ENCODE results near the gene MTUS2.

MTUS2 gene

DNA sequence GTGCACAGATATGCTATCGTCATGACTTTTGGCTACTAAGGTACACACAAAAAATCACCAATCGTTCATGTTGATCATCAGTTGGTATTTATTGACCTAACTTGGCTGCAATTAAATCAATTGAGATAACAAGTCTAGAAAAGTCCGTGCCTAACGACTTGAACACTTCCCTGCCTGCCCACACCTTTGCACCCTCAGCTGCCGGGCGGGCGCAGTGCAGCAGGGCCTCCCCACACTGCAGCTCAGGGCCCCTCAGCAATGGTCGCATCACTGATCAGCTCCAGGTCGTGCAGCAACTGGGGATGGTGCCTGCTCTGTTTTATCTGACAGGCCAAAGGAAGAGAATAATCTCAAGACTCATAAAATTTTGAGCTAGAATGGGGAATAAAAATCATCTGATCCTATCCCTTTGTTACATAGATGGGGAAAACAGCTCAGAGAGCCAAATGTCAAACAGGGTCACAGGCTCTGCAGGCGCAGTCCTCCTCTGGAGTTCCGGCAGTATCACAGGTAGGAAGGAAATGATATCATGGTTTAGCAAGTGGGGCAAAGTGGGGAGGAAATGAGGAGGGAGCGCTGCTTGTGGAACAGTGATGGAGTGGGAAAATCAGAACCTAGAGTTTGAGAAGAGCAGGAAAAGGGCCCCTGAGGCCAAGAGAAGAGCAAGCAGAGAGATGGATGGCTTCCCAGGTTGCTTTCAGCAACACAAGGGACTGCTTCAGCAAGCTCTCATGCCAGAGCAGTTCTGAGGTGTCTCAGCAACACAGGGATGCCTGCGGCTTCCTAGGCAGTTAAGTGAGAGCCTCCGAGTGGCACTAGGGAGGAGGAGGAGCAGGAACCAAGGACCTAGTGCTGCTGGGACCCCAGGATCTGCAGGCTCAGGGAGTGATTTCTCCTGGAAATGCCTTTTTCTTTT is 717.9 kb downstream of the MTUS2 start:
- no peak for DNase-seq

- DNase-seq, result no peak
These were observed 718.5 kb downstream of the MTUS2 start for GRCh38 chr13:29538652-29539040.

DNA sequence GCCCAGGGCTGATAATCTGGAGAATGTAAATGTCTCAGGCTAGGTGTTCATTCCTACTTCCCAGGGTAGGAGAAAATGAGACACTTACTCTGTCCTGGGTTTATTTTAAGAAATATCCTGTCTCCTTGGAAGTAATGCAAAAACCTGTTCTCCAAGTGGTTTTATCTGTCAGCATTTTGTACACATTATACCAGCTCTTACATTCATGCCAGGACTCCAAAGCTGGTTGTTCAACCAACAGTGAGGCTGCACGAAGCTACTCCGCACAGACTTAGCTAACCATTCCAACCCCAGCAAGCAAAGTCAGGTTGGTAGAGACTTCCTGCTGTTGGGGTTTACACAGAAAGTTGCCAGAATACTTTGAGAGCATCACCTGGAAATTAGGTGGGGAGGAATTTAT is 719.7 kb downstream of the MTUS2 start:
- DNase-seq, result no peak

- no peak for DNase-seq
These were observed 720.2 kb downstream of the MTUS2 start for GRCh38 chr13:29540334-29540733.

GRCh38 chr13:29540799-29541198 is 720.7 kb downstream of the MTUS2 start:
- no peak for DNase-seq

GRCh38 chr13:29541400-29541799 is 721.3 kb downstream of the MTUS2 start:
- DNase-seq, result no peak

- no peak for DNase-seq
These were observed 722.2 kb downstream of the MTUS2 start for GRCh38 chr13:29542381-29542780.

DNA sequence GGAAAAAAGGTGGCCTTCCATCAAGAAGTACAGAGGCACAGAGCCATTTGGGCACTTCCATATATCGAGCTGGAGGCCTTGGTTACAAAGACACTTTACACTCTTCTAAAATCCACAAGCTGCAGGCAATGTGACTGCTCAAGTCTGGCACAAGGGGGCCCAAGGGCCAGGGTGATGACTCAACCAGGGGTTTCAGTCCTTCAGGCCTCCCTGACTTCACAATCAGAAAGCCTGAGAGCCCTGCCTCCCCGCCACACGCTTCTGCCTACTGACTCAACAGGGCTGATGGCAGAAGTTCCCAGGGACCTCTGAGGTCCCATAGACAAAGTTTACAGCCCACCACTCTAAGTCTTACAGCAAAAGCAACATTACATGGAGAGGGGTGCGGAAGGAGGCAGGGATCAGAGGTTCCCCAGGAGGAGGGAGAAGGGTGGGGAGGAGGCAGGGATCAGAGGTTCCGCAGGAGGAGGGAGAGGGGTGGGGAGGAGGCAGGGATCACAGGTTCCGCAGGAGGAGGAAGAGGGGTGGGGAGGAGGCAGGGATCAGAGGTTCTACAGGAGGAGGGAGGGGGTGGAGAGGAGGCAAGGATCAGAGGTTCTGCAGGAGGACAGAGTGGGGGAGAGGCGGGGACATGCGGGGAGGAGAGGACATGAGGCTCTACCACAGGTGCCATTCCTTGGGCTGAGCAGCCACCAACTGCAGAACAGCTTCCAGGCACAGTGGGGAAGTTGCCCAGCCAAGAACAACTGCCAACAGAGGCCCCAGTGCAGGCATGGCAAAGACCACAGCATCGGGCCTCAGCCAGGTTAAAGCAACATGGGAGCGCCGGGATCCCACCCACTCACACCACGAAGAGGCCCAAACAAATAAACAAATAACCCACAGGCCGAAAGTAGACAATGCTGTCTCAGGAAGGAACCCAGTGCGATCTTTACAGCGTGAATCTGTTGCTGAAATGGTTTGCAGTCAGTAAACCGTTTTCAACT is 723.4 kb downstream of the MTUS2 start:
- no peak for DNase-seq

DNA sequence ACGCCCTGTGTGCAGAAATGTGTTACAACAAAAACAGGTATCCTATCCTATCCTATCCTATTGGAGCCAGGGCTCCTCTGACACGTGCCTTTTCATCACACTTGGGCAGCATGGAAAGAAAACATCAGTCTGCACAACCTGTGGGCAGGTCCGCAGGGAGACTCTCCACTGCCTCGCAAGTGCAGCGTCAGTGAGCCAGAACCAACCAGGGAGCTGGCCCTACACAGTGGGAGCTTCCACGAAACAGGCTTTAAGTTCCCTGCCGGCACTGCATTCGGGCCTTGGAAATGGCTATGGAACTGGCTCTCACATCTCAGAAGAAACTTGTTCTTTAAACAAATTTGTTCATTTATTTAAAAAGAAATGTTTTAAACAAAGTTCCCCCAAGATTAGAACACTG is 725.8 kb downstream of the MTUS2 start:
- no peak for DNase-seq

DNA sequence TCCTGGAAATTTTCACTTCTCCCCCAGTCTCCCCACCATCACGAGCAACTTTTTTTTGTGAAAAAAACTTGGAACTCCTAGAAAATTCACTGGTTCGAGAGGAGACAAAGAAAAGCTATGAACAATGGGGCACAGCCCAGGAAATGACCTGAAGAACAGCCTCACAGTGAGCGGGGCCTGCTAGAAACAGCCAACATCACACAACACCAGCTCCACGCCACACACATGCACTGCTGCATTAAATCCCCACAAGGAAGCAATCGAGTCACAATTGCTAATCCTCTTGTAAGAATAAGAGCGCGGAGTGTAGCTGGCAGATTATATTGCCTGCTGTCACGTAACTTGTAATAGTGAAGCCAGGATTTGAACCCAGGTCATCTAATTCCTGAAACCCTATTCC is 726.5 kb downstream of the MTUS2 start:
- DNase-seq, result no peak

DNA sequence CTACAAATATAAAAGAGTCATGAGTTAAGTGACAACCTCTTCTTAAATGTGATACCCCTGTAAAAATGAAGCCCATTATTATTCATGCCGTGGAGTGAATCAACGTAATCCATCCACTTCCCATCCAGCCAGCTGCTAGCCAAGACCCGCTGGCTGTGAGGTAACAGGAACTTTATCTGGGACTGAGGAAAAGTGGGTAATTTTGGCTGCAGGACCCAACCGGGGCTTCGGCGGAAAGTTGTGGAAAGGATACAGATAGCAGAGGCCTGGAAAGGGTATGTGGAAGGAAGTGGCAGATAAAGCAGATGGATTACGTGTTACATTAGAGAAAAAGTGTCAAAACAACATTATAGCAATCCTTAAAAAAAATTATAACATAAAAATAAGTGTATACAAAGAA is 727.0 kb downstream of the MTUS2 start:
- DNase-seq, result no peak

DNA sequence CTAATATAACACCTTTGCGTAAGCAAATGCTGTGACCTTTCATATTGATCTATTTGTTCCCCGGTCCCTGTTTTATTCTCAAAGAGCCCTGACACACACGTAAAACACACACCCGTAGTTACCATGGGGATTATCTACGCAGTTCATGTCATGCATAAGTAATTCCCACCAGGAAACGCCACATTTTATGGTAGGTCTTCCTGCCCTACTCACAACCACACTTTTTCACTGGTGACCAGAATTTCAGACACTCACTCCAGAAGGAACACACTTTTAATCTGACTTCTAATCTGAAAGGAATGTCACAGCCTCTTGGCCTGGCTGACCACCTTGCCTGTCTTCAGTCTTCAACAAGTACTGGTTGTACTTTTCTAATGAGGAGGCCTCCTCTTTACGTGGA is 728.6 kb downstream of the MTUS2 start:
- DNase-seq, result no peak

- no peak for DNase-seq
These were observed 730.4 kb downstream of the MTUS2 start for GRCh38 chr13:29550430-29550988.

DNA sequence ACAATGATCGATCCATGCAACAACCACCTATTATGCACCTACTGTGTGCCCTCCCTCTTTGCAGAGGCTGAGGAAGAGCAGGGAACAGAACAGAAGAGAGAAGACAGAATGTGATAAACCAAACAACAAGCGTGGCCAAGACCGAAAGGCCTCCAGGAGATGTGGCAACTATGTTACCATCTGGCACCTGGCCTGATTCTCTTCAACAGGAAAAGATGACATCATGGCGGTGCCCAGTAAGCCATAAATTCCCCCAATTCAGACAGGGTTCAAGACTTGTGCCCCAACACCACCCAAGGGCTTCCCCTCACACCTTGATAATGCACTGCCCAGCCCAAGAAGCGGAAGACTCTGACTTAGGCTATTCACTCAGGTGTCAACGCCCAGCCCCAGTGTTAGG is 731.1 kb downstream of the MTUS2 start:
- DNase-seq, result no peak
